Chondrocyte (in vitro differentiated cells): ENCODE results near the gene RAB32. TPM values are rescaled to one million over a fixed set of nuclear protein-coding genes. Genes with fewer than 3 reads are reported as not detected.

Source experiments
- DNase-seq: peaks from one replicate; pipeline ENCODE4 v3.0.0; 2021; ENCODE audit warnings: mixed read lengths, low spot score
- H3K27ac Mint-ChIP-seq: one replicate; pipeline ENCODE4 v1.8.0; 2021; ENCODE audit warnings: mild to moderate bottlenecking, moderate library complexity, mixed read lengths; ENCODE audit not compliant: unreplicated experiment
- H3K27me3 Mint-ChIP-seq: 2 replicates; pipeline ENCODE4 v1.8.0; 2021; ENCODE audit warnings: low read depth, mixed read lengths
- H3K36me3 Mint-ChIP-seq: 2 replicates; pipeline ENCODE4 v1.8.0; 2021; ENCODE audit warnings: low read depth, mixed read lengths
- H3K4me1 Mint-ChIP-seq: 2 replicates; pipeline ENCODE4 v1.8.0; 2021; ENCODE audit warnings: low read depth, mild to moderate bottlenecking, mixed read lengths
- H3K4me3 Mint-ChIP-seq: one replicate; pipeline ENCODE4 v1.8.0; 2021; ENCODE audit warnings: mild to moderate bottlenecking, moderate library complexity, mixed read lengths; ENCODE audit not compliant: unreplicated experiment
- H3K9me3 Mint-ChIP-seq: 2 replicates; pipeline ENCODE4 v1.8.0; 2021; ENCODE audit warnings: low read depth, mixed read lengths
- CTCF ChIP-seq: fragments of 200-600 bp; sonication (generic); IDR thresholded peaks from 2 replicates; pipeline ENCODE4 v1.5.0; 2021; ENCODE audit warnings: antibody characterized with exemption, mild to moderate bottlenecking, moderate library complexity
- total RNA-seq: library from RNA; stranded (reverse); gene quantifications from 3 replicates; pipeline ENCODE4 v1.2.1, GENCODE V29; 2021

RAB32 gene
- total RNA-seq, 1 donor from 2014 or later = 76.1 TPM

GRCh38 chr6:146592451-146592850 lies 48.8 kb downstream of the RAB32 start:
- no peaks in the 10 kb centered on the region for H3K4me1 Mint-ChIP-seq
- no peak for DNase-seq
- peaks cover 7% of the 10 kb centered on the region for H3K27me3 Mint-ChIP-seq
- no peak overlapping the region for H3K4me3 Mint-ChIP-seq
- no peaks in the 10 kb centered on the region for H3K36me3 Mint-ChIP-seq
- H3K27ac Mint-ChIP-seq = no peak overlapping the region
- no peaks in the 10 kb centered on the region for H3K9me3 Mint-ChIP-seq
- TF ChIP-seq CTCF = no peak

GRCh38 chr6:146593986-146594385 lies 50.4 kb downstream of the RAB32 start:
- TF ChIP-seq CTCF = no peak
- peaks cover 7% of the 10 kb centered on the region for H3K27me3 Mint-ChIP-seq
- H3K9me3 Mint-ChIP-seq = no peaks in the 10 kb centered on the region
- H3K4me3 Mint-ChIP-seq = no peak overlapping the region
- H3K4me1 Mint-ChIP-seq = peaks cover 7% of the 10 kb centered on the region
- DNase-seq = no peak
- no peaks in the 10 kb centered on the region for H3K36me3 Mint-ChIP-seq
- no peak overlapping the region for H3K27ac Mint-ChIP-seq

GRCh38 chr6:146594495-146594894 lies 50.9 kb downstream of the RAB32 start:
- peaks cover 7% of the 10 kb centered on the region for H3K27me3 Mint-ChIP-seq
- no peak for TF ChIP-seq CTCF
- no peak overlapping the region for H3K27ac Mint-ChIP-seq
- H3K9me3 Mint-ChIP-seq = no peaks in the 10 kb centered on the region
- no peak overlapping the region for H3K4me3 Mint-ChIP-seq
- H3K36me3 Mint-ChIP-seq = no peaks in the 10 kb centered on the region
- no peak for DNase-seq
- peaks cover 10% of the 10 kb centered on the region for H3K4me1 Mint-ChIP-seq

- DNase-seq = no peak
These were observed 52.5 kb downstream of the RAB32 start for GRCh38 chr6:146595972-146596731.

More at GRCh38 chr6:146595972-146596731, 52.5 kb downstream of the RAB32 start:
- no peaks in the 10 kb centered on the region for H3K9me3 Mint-ChIP-seq
- H3K27ac Mint-ChIP-seq = no peak overlapping the region
- peaks cover 10% of the 10 kb centered on the region for H3K4me1 Mint-ChIP-seq
- H3K4me3 Mint-ChIP-seq = no peak overlapping the region
- TF ChIP-seq CTCF = no peak
- H3K27me3 Mint-ChIP-seq = peaks cover 8% of the 10 kb centered on the region
- H3K36me3 Mint-ChIP-seq = no peaks in the 10 kb centered on the region
